Measurements from ENCODE around the gene RFXANK. TPM values are rescaled to one million over a fixed set of nuclear protein-coding genes. Genes with fewer than 3 reads are reported as not detected.

The RFXANK gene
- total and polyA plus RNA-seq, 8 donors = 21.0 to 111 (median 31.5) TPM

DNA sequence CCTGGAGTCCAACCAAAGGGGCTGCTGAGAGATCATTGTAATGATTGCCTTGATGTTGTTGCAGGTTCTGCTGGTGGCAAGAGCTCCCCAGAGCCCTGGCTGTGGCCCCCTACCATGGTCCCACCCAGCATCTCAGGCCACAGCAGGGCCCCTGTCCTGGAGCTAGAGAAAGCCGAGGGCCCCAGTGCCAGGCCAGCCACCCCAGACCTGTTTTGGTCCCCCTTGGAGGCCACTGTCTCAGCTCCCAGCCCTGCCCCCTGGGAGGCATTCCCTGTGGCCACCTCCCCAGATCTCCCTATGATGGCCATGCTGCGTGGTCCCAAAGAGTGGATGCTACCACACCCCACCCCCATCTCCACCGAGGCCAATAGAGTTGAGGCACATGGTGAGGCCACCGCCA lies 35.2 kb downstream of the RFXANK start:
- ATAC-seq (no peak), DNase-seq (no peak), FAIRE-seq (no peak)
- WGBS, 2 donors = 72 to 73% methylated on average over 4 of the region's 4 CpGs
- Histone ChIP-seq H3K27ac (no peak overlapping the region), H3K4me1 (peaks cover 0 to 7% (median 0%) of the 10 kb centered on the region in 3 donors), H3K36me3 (no peaks in the 10 kb centered on the region), H3K27me3 (no peaks in the 10 kb centered on the region), H3K9me3 (no peaks in the 10 kb centered on the region), H3K4me3 (no peak overlapping the region)
- intact Hi-C loops (cut with DNase I) = no loop called here
- TF ChIP-seq, protein P1, sequence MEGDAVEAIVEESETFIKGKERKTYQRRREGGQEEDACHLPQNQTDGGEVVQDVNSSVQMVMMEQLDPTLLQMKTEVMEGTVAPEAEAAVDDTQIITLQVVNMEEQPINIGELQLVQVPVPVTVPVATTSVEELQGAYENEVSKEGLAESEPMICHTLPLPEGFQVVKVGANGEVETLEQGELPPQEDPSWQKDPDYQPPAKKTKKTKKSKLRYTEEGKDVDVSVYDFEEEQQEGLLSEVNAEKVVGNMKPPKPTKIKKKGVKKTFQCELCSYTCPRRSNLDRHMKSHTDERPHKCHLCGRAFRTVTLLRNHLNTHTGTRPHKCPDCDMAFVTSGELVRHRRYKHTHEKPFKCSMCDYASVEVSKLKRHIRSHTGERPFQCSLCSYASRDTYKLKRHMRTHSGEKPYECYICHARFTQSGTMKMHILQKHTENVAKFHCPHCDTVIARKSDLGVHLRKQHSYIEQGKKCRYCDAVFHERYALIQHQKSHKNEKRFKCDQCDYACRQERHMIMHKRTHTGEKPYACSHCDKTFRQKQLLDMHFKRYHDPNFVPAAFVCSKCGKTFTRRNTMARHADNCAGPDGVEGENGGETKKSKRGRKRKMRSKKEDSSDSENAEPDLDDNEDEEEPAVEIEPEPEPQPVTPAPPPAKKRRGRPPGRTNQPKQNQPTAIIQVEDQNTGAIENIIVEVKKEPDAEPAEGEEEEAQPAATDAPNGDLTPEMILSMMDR (IDR thresholded peaks at IDR 0.05) = no peak

DNA sequence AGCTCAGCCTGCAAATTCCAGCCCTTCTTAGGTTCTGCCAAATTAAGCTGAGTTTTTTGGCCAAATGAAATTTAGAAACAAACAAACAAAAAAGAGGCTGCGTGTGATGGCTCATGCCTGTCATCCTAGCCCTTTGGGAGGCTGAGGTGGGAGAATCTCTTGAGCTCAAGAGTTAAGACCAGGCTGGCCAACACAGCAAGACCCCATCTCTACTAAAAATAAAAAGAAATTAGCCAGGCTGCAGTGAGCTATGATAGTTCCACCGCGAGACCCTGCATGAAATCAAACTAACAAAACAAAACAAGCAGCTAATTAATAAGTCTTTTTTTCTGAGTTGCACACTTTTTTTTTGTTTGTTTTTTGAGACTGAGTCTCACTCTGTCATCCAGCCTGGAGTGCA lies 37.6 kb downstream of the RFXANK start:
- DNase-seq = no peak
- ATAC-seq = no peak
- no peak for FAIRE-seq
- Histone ChIP-seq H3K9me3 (no peaks in the 10 kb centered on the region), H3K36me3 (no peaks in the 10 kb centered on the region), H3K4me1 (peaks cover 0 to 7% (median 0%) of the 10 kb centered on the region in 3 donors), H3K27ac (no peak overlapping the region), H3K27me3 (no peaks in the 10 kb centered on the region), H3K4me3 (no peak overlapping the region)
- 67 to 69% methylated on average over 3 of the region's 3 CpGs for WGBS, 2 donors
- TF ChIP-seq, protein P1 (IDR thresholded peaks at IDR 0.05) = no peak
- intact Hi-C loops (cut with DNase I) = no loop called here

DNA sequence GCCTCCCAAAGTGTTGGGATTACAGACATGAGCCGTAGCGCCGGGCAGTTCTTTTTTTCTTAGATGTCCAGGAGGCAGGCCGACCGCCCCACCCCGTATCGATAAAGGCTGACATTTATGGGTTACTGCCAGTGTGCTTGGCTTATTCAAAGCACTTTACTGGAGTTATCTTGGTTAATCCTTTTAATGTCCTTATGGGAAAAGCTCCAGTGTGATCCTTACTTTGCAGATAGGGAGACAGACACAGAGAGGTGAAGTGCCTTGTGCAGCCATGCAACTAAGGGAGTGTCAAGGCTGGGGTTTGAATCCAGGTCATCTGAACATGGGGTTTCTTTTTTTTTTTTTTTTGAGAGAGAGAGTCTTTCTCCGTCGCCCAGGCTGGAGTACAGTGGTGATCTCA lies 38.9 kb downstream of the RFXANK start:
- WGBS, 2 donors = 68 to 88% methylated on average over 9 of the region's 9 CpGs
- no peak for FAIRE-seq

DNA sequence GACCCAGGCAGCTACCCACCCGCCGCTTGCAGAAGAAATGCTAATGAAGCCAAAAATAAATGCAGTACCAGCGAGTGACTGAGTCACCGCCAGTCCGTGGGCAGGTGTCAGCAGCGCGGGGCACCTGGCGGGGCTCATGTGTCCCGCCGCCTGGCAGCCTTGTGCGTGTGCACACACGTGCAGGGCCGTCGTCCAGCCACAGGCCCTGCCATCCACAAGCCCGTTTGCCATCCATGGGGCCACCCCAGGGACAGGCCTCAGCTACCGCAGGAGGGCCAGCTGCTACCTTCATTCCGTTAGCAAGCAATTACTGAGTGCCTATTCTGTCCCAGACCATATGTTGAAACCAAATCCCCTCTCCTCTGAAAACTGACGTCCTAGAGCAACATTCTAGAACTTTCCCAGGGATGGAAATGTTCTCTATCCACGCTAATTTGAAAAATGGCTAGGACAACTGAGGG lies 40.2 kb downstream of the RFXANK start:
- H3K4me3 ChIP-seq = no peak overlapping the region
- no peak for ATAC-seq
- no peak for DNase-seq
- no peak overlapping the region for H3K27ac ChIP-seq
- no peaks in the 10 kb centered on the region for H3K27me3 ChIP-seq
- TF ChIP-seq, protein P1 (IDR thresholded peaks at IDR 0.05) = no peak
- no peaks in the 10 kb centered on the region for H3K36me3 ChIP-seq
- FAIRE-seq = no peak
- intact Hi-C loops (cut with DNase I) = no loop called here
- no peaks in the 10 kb centered on the region for H3K4me1 ChIP-seq
- 62 to 72% methylated on average over 14 to 19 of the region's 19 CpGs for WGBS, 2 donors
- no peaks in the 10 kb centered on the region for H3K9me3 ChIP-seq

More for the DNA sequence above, 38.9 kb downstream of the RFXANK start:
- Histone ChIP-seq H3K27me3 (no peaks in the 10 kb centered on the region), H3K27ac (no peak overlapping the region), H3K9me3 (no peaks in the 10 kb centered on the region), H3K36me3 (no peaks in the 10 kb centered on the region), H3K4me3 (no peak overlapping the region), H3K4me1 (no peaks in the 10 kb centered on the region)
- DNase-seq (no peak), ATAC-seq (no peak)
- TF ChIP-seq, protein P1 (IDR thresholded peaks at IDR 0.05) = no peak
- intact Hi-C loops (cut with DNase I) = no loop called here

DNA sequence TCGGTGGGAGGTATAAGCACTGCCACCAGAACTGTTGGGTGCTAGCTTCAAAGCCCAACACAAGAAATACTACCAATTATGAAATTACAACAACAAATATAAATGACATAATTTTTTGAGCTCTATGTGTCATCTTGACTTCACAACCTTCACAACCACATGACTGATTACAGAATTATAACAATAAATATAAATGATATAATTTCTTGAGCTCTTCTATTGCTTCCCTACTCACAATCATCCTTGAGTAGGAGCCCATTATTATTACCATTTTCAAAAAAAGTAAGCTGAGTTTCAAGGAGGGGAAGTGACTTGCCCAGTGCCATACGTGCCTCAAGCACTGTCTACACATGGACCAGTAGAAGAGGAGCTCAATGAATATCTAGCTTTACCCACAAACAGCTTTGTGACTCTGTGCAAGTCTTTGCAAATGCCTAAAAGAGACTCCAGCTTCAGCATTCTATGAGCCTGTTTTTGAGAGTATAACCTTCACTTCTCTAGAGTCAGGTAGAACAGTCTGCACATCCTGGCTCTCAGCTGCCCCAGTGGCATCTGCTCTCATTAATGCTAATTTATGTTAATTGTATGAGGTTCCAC lies 42.3 kb downstream of the RFXANK start:
- H3K27me3 ChIP-seq = no peaks in the 10 kb centered on the region
- no peak overlapping the region for H3K4me3 ChIP-seq
- no peak for DNase-seq
- TF ChIP-seq, protein P1 (IDR thresholded peaks at IDR 0.05) = no peak
- no peak for ATAC-seq
- 81 to 87% methylated on average over 2 of the region's 2 CpGs for WGBS, 2 donors
- intact Hi-C loops (cut with DNase I) = no loop called here
- no peak for FAIRE-seq
- no peak overlapping the region for H3K27ac ChIP-seq
- no peaks in the 10 kb centered on the region for H3K4me1 ChIP-seq
- no peaks in the 10 kb centered on the region for H3K36me3 ChIP-seq
- no peaks in the 10 kb centered on the region for H3K9me3 ChIP-seq
